NCI-H1092 (cell line): ENCODE data around the gene ZNF19.
A peak's percentile ranks its signal among the peaks of the same experiment; 100 is the strongest.

Source experiments
- DNase-seq: peaks from one replicate; lab custom pipeline; 2025; lab: John Stamatoyannopoulos, UW

The ZNF19 gene

DNA sequence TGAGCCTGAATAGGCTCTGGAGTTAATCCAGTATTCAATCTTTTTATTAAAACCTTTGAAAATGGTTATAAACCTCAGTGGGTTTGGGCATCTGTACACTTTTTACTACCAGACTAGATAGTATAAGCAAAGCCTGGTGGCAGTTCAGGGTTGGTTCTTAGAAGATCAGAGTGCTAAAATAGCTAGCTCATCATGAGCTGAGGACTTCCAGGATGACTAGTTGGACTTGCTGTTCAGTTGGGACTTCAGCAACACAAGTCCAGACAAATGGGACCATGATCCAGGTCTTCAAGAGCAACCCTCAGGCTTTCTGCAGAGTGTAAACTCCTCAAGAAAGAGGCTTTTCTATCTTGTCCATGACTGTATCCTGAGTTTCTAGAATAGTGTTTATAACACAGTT is 1.2 kb upstream of the ZNF19 start:
- no peak for DNase-seq

- peak; percentile 86 for DNase-seq
Measured at GRCh38 chr16:71484006-71484893, 4.9 kb downstream of the ZNF19 start.

DNA sequence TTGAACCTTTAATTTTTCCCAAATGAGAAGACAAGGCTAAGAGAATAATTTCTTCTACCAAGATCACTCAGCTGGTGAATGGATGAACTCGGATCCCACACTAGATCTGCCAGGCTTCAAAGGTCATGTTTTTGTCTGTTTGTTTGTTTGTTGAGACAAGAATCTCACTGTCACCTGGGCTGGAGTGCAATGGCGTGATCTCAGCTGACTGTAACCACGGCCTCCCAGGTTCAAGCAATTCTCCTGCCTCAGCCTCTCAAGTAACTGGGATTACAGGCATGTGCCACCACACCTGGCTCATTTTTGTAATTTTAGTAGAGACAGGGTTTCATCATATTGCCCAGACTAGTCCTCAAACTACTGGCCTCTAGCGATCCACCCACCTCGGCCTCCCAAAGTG is 6.6 kb downstream of the ZNF19 start:
- DNase-seq: no peak

GRCh38 chr16:71480956-71481355 is 8.2 kb downstream of the ZNF19 start:
- DNase-seq: no peak

- peak; percentile 6 for DNase-seq
Measured at GRCh38 chr16:71479420-71479819, 9.7 kb downstream of the ZNF19 start.

GRCh38 chr16:71476457-71477124 is 12.5 kb downstream of the ZNF19 start:
- no peak for DNase-seq

GRCh38 chr16:71474864-71475263 is 14.3 kb downstream of the ZNF19 start:
- no peak for DNase-seq

DNA sequence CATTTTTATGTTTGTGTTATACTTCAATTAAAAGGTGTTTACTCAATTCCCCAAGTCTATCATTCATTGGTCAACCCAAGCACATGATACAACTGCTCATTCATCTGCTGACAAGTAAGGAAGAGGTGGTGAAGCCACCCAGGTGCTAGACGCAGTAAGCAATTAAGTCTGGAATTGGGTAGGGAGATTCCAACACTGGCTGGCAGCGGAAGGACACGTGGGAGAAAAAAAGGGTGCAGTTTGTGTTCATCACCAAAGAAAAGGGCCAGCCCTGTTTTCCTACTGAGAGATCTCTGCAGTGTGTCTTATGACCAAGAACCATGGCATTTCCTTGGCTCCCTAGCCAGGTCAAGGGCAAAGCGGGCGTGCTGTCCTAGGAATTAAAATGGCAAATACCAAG is 15.2 kb downstream of the ZNF19 start:
- DNase-seq: no peak

DNA sequence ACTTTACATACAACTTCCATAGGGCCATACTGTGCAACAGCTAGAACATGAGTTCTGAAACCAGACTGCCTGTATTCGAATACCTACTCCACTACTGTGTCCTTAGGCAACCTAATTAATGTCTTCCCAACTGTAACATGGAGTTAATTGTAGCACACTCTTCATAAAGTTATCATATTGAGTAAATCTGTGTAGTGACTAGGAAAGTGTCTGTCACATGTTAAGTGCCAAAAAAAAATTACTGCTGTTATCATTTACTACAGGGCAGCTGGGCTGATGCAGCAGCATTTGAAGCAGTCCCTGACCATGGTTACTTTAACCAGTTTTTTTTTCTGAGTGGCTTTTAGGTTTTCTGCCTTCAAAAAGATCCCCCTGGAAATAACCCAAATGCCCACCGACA is 16.2 kb downstream of the ZNF19 start:
- no peak for DNase-seq

DNA sequence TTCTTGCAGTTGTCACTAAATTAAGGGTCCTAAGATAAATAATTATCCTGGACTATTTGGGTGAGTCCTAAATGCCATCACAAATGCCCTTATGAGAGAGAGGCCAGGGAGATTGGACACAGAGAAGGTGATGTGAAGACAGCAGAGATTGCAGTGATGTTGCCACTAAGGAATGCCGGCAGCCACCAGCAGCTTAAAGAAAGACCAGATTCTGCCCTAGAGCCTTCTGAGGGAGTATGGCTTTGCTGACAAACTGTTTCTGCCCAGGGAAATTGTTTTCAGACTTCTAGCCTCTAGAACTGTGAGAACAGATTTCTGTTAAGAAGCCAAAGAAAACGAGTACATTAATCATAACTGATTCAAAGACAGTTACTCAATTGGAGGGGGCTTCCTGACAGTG is 17.1 kb downstream of the ZNF19 start:
- no peak for DNase-seq

GRCh38 chr16:71467810-71468209 is 21.3 kb downstream of the ZNF19 start:
- no peak for DNase-seq

DNA sequence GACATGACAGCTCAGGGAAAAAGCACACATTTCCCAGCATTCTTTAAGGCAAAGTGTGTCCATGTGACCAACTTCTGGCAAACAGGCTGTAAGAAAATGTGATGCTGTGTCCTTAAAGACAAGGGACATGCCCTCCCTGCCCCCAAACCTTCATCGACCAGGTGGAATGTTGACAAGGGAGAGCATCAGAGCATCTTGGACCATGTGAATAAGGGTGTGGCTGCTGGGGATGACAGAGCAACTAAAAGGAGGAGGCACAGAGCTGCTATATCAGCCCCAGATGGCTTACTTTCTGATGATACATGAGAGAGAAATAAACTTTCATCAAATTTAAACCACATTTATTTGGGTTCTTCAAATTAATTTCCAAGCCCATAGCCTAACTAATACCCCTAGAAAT is 24.9 kb downstream of the ZNF19 start:
- no peak for DNase-seq

- peak; percentile 64 for DNase-seq
Measured at GRCh38 chr16:71461686-71462648, 27.2 kb downstream of the ZNF19 start, which contains the start of gene ZNF23. Gene ZNF23 (minus strand): TSS chr16:71462247. CDS start chr16:71456796, 5,451 bp downstream.

DNA sequence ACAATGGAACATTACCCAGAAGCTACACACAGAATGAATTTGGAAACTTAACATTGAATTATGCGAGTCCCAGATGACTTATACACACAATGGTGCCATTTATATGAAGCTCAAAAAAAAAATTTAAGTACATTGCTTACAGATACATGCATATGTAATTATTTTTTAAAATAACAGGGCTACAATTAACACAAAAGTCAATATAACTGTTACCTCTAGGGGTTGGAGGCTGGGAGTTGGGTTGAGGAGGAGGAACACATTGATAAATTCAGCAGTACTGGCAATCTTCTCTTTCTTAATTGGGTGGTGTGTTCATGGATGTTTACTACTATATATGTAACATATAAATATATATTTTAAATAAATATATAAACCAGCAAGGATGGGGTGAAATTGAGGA is 28.2 kb downstream of the ZNF19 start:
- DNase-seq: no peak

DNA sequence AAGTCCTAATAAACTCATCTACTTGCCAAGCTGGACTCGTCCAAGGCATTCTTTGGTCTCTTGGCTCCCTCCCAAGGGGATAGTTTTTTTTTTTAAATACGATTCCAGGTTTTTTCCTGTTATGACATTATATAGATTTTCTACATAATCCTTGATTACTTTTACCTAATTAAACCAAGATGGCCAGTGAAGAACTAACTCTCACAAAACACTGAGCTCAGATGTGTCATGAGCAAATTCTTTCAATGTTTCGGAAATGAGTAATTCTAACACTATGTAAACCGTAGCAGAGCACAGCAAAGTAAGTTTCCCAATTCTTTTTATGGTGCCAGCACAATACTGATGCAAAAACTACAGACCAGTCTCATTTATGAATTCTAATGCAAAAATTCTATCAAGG is 28.9 kb downstream of the ZNF19 start:
- no peak for DNase-seq

DNA sequence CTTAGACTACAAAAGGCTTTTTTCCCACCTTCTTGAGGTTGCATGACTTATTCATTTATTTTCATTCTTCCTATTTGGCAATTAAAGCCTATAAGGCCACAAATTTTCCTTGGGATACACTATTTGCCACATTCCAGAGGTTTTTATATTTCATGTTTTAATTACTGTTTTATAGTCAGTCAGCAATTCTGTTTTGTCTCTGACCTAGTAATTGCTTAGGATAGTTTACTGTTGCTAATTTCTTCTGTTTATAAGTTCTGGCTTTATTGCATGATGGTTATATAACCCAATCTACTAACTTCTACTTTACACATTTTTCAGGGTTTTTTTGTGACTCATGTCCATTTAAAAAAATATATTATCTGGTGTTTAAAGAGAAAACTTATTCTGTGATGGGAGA is 29.6 kb downstream of the ZNF19 start:
- DNase-seq: no peak

DNA sequence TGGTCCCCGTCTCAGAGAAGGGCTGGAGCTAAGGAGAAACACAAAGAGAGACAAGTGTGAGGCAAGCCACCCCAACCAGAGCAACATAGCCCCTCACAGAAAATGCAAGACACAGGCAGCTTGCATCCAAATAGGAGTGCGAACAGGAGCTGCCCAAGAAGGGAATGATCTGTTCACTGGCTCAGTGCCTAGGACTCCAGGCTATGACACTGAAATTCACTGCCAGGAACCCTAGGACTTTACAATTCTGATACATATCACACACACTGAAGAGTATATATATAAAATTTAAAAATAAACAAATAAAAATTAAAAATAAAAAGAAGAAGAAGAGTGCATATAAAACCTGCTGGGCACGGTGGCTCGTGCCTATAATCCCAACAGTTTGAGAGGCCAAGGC is 32.3 kb downstream of the ZNF19 start:
- DNase-seq: no peak

GRCh38 chr16:71453036-71453435 is 36.1 kb downstream of the ZNF19 start:
- DNase-seq: no peak

DNA sequence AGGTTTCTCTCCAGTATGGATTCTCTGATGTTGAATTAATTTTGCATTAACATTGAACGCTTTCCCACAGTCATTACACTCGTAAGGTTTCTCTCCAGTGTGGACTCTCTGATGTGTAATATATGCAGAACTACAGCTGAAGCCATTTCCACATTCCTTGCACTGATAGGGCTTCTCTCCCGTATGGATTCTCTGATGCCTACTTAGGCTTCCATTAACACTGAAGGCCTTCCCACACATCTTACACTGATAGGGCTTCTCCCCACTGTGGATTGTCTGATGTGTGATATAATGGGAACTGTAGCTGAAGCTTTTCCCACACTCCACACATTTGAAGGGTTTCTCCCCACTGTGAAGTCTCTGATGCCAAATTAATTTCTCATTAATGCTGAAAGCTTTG is 40.1 kb downstream of the ZNF19 start:
- DNase-seq: no peak

- DNase-seq: no peak
Measured at GRCh38 chr16:71448274-71448866, 40.8 kb downstream of the ZNF19 start.

- no peak for DNase-seq
Measured at GRCh38 chr16:71443714-71444113, 45.4 kb downstream of the ZNF19 start.

DNA sequence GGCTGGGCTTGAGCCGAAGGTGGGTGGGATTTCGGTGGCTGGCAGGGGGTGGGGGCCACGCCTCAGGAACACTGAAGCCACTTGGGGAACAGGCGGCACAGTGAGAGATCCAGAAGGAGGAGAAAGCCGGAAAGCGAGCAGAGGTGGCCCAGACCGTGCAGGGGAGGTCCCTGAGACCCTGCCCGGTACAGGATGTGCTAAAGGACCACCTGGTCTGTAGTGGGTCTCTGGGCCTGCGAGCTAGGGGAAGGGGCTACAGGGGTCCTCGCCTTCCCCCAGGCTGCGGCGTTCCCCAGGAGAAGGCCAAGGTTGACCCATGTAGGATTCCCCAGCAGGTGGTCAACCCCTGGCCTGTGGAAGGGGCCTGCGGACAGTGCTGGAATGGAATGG is 47.1 kb downstream of the ZNF19 start, which contains the start of gene TLE7:
Gene TLE7 (minus strand): TSS at position 4 of the 390 bp plus-strand sequence. CDS start 8,730 bp downstream, outside the sequence.
- DNase-seq: no peak
